Measurements from ENCODE around the gene FRMD1.

Gene FRMD1

GRCh38 chr6:168027521-168027920 lies 51.5 kb downstream of the FRMD1 start:
- in situ Hi-C loops (cut with MboI; ENCODE audit: low sequenced_read_pairs, unreplicated experiment) = no loop called here
- TF ChIP-seq CTCF (IDR thresholded peaks at IDR 0.05; ENCODE audit: borderline replicate concordance, control extremely low read depth, extremely low read depth, insufficient read depth, missing control alignments) = no peak
- no peak for DNase-seq (ENCODE audit: low spot score)

- DNase-seq (ENCODE audit: low spot score) = no peak
- in situ Hi-C loops (cut with MboI; ENCODE audit: low sequenced_read_pairs, unreplicated experiment) = no loop called here
- no peak for TF ChIP-seq CTCF (IDR thresholded peaks at IDR 0.05; ENCODE audit: borderline replicate concordance, control extremely low read depth, extremely low read depth, insufficient read depth, missing control alignments)
Measured at GRCh38 chr6:168026925-168027324, 52.1 kb downstream of the FRMD1 start.

GRCh38 chr6:168025831-168026710 lies 52.9 kb downstream of the FRMD1 start:
- DNase-seq (ENCODE audit: low spot score) = no peak
- in situ Hi-C loops (cut with MboI; ENCODE audit: low sequenced_read_pairs, unreplicated experiment) = no loop called here
- TF ChIP-seq CTCF (IDR thresholded peaks at IDR 0.05; ENCODE audit: borderline replicate concordance, control extremely low read depth, extremely low read depth, insufficient read depth, missing control alignments) = no peak

- in situ Hi-C loops (cut with MboI; ENCODE audit: low sequenced_read_pairs, unreplicated experiment) = no loop called here
- no peak for TF ChIP-seq CTCF (IDR thresholded peaks at IDR 0.05; ENCODE audit: borderline replicate concordance, control extremely low read depth, extremely low read depth, insufficient read depth, missing control alignments)
- DNase-seq (ENCODE audit: low spot score) = no peak
Measured at GRCh38 chr6:168024951-168025510, 54.0 kb downstream of the FRMD1 start.

GRCh38 chr6:168022488-168023321 lies 56.3 kb downstream of the FRMD1 start:
- in situ Hi-C loops (cut with MboI; ENCODE audit: low sequenced_read_pairs, unreplicated experiment) = no loop called here
- no peak for DNase-seq (ENCODE audit: low spot score)
- TF ChIP-seq CTCF (IDR thresholded peaks at IDR 0.05; ENCODE audit: borderline replicate concordance, control extremely low read depth, extremely low read depth, insufficient read depth, missing control alignments) = no peak

- TF ChIP-seq CTCF (IDR thresholded peaks at IDR 0.05; ENCODE audit: borderline replicate concordance, control extremely low read depth, extremely low read depth, insufficient read depth, missing control alignments) = no peak
- in situ Hi-C loops (cut with MboI; ENCODE audit: low sequenced_read_pairs, unreplicated experiment) = no loop called here
Measured at GRCh38 chr6:168021581-168021980, 57.4 kb downstream of the FRMD1 start.

More at GRCh38 chr6:168021581-168021980, 57.4 kb downstream of the FRMD1 start:
- no peak for DNase-seq (ENCODE audit: low spot score)
